OCI-LY1 (cell line): ENCODE measurements around the gene SF3B3.

ENCODE experiments used
- H2AFZ ChIP-seq: fragments of 200-600 bp; sonication (generic), shearing (Covaris generic); 2 replicates; pipeline ENCODE4 v1.6.0; 2014; ENCODE audit warnings: antibody characterized with exemption, mild to moderate bottlenecking, low read length
- H3F3A ChIP-seq: fragments of 200-600 bp; sonication (generic), shearing (Covaris generic); 2 replicates; pipeline ENCODE4 v1.6.0; 2014; ENCODE audit warnings: mild to moderate bottlenecking, antibody characterized with exemption, low read length, moderate library complexity; ENCODE audit not compliant: insufficient read depth
- H3K27ac ChIP-seq: fragments of 200-600 bp; sonication (generic); 2 replicates; pipeline ENCODE4 v1.5.1; 2014; ENCODE audit warnings: low read length, mixed run types, mild to moderate bottlenecking, low read depth; ENCODE audit not compliant: poor library complexity, severe bottlenecking
- H3K27me3 ChIP-seq: fragments of 200-600 bp; sonication (generic); 2 replicates; pipeline ENCODE4 v1.6.0; 2014; ENCODE audit warnings: antibody characterized with exemption, mild to moderate bottlenecking, low read length, moderate library complexity; ENCODE audit not compliant: insufficient read depth
- H3K36me3 ChIP-seq: fragments of 200-600 bp; sonication (generic); 2 replicates; pipeline ENCODE4 v1.6.1; 2014; ENCODE audit warnings: mild to moderate bottlenecking, antibody characterized with exemption, low read length, moderate library complexity, mixed read lengths; ENCODE audit not compliant: insufficient read depth
- H3K4me1 ChIP-seq: fragments of 200-600 bp; sonication (generic); 2 replicates; pipeline ENCODE4 v1.5.1; 2014; ENCODE audit warnings: mild to moderate bottlenecking, low read length, moderate library complexity; ENCODE audit not compliant: insufficient read depth, severe bottlenecking
- H3K4me2 ChIP-seq: fragments of 200-600 bp; sonication (generic), shearing (Covaris generic); 2 replicates; pipeline ENCODE4 v1.6.1; 2014; ENCODE audit warnings: low read length
- H3K4me3 ChIP-seq: fragments of 200-600 bp; sonication (generic); 2 replicates; pipeline ENCODE4 v1.5.1; 2014; ENCODE audit warnings: low read length, low read depth, mild to moderate bottlenecking, mixed read lengths; ENCODE audit not compliant: poor library complexity, severe bottlenecking
- H3K79me2 ChIP-seq: fragments of 200-600 bp; shearing (Covaris generic); 2 replicates; pipeline ENCODE4 v1.6.1; 2016; ENCODE audit warnings: mixed run types, low read length, mixed read lengths; ENCODE audit not compliant: insufficient read depth
- H3K9ac ChIP-seq: fragments of 200-600 bp; sonication (generic), shearing (Covaris generic); 2 replicates; pipeline ENCODE4 v1.6.1; 2014; ENCODE audit warnings: mild to moderate bottlenecking, low read length, mixed read lengths
- H3K9me2 ChIP-seq: fragments of 200-600 bp; sonication (generic), shearing (Covaris generic); 2 replicates; pipeline ENCODE4 v1.6.1; 2014; ENCODE audit warnings: low read depth, mild to moderate bottlenecking, low read length, mixed read lengths
- H3K9me3 ChIP-seq: fragments of 200-600 bp; shearing (Covaris generic); 2 replicates; pipeline ENCODE4 v1.6.1; 2014; ENCODE audit warnings: low read length, mixed read lengths
- H4K20me1 ChIP-seq: fragments of 200-600 bp; sonication (generic), shearing (Covaris generic); 2 replicates; pipeline ENCODE4 v1.6.0; 2016; ENCODE audit warnings: mild to moderate bottlenecking, low read length; ENCODE audit not compliant: insufficient read depth
- EZH2 ChIP-seq: fragments of 200-600 bp; sonication (generic), shearing (Covaris generic); IDR thresholded peaks from 2 replicates; pipeline ENCODE4 v1.8.0; 2017; ENCODE audit warnings: borderline replicate concordance, mixed run types, mild to moderate bottlenecking, antibody characterized with exemption, low read length, moderate library complexity, mixed read lengths
- TF ChIP-seq, protein P1 (sequence below): fragments of 200-600 bp; sonication (generic), shearing (Covaris generic); IDR thresholded peaks from 2 replicates; pipeline ENCODE4 v1.5.1; 2017; ENCODE audit warnings: mild to moderate bottlenecking, antibody characterized with exemption, low read length, moderate library complexity, mixed read lengths

The SF3B3 gene

DNA sequence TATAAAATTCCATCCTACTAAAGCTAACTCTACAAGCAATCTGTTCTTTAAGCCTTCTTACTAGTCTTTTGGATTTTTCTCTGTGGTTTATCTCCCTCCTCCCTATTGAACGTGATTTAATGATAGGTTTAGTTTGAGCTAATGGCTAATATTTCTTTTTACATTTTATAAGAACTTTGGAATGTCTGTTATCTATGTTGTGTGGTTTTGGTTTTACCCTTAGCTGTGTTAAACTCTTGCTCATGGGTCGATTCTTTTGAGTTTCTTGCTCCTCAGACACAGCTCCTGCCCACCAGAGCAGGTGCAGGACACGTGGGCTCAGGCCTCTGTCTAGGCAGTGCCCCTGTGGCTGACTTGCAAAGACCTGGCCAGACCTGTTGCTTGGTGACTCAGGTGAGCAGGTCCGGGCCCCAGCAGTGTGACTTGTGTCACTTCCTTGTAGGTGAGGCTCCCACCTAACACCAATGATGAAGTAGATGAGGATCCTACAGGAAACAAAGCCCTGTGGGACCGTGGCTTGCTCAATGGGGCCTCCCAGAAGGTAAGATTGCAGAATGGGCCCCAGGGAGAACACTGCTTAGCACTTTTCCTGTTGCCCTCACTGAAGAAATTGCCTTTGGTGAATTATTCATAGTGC, 45.1 kb downstream of the SF3B3 start:
- Histone ChIP-seq H4K20me1 (no peaks in the 10 kb centered on the region), H3K4me3 (no peak overlapping the region), H3K9me3 (no peaks in the 10 kb centered on the region), H3F3A (peaks cover 6% of the 10 kb centered on the region; the same call in 1 of the 2 replicates), H2AFZ (no peak overlapping the region), H3K79me2 (no peaks in the 10 kb centered on the region), H3K36me3 (peaks cover 100% of the 10 kb centered on the region), H3K9ac (no peak overlapping the region), H3K27ac (no peak overlapping the region), H3K4me1 (no peaks in the 10 kb centered on the region), H3K27me3 (no peaks in the 10 kb centered on the region), H3K4me2 (no peak overlapping the region), H3K9me2 (no peaks in the 10 kb centered on the region)
- TF ChIP-seq EZH2, result no peak
- TF ChIP-seq, protein P1, sequence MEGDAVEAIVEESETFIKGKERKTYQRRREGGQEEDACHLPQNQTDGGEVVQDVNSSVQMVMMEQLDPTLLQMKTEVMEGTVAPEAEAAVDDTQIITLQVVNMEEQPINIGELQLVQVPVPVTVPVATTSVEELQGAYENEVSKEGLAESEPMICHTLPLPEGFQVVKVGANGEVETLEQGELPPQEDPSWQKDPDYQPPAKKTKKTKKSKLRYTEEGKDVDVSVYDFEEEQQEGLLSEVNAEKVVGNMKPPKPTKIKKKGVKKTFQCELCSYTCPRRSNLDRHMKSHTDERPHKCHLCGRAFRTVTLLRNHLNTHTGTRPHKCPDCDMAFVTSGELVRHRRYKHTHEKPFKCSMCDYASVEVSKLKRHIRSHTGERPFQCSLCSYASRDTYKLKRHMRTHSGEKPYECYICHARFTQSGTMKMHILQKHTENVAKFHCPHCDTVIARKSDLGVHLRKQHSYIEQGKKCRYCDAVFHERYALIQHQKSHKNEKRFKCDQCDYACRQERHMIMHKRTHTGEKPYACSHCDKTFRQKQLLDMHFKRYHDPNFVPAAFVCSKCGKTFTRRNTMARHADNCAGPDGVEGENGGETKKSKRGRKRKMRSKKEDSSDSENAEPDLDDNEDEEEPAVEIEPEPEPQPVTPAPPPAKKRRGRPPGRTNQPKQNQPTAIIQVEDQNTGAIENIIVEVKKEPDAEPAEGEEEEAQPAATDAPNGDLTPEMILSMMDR, result no peak

DNA sequence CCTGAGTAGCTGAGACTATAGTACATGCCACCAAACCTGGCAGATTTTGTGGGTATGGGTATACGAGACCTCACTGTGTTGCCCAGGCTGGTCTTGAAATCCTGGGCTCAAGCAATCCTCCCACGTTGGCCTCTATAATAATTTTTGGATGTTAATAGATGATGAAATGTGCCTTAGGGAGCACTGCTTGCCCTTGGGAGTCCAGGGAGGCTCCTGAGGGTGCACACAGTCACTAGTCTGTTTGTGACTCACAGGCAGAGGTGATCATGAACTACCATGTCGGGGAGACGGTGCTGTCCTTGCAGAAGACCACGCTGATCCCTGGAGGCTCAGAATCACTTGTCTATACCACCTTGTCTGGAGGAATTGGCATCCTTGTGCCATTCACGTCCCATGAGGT, 46.1 kb downstream of the SF3B3 start:
- no peaks in the 10 kb centered on the region for H3K4me1 ChIP-seq
- H3K9ac ChIP-seq, result no peak overlapping the region
- H3K79me2 ChIP-seq, result no peaks in the 10 kb centered on the region
- H3K4me2 ChIP-seq, result no peak overlapping the region
- no peak overlapping the region for H2AFZ ChIP-seq
- no peak overlapping the region for H3K4me3 ChIP-seq
- peaks cover 15% of the 10 kb centered on the region; the same call in 1 of the 2 replicates for H3F3A ChIP-seq
- TF ChIP-seq, protein P1, result no peak
- no peak for TF ChIP-seq EZH2
- H4K20me1 ChIP-seq, result no peaks in the 10 kb centered on the region
- peaks cover 99% of the 10 kb centered on the region for H3K36me3 ChIP-seq
- no peaks in the 10 kb centered on the region for H3K27me3 ChIP-seq
- H3K27ac ChIP-seq, result no peak overlapping the region
- H3K9me3 ChIP-seq, result no peaks in the 10 kb centered on the region
- H3K9me2 ChIP-seq, result no peaks in the 10 kb centered on the region

DNA sequence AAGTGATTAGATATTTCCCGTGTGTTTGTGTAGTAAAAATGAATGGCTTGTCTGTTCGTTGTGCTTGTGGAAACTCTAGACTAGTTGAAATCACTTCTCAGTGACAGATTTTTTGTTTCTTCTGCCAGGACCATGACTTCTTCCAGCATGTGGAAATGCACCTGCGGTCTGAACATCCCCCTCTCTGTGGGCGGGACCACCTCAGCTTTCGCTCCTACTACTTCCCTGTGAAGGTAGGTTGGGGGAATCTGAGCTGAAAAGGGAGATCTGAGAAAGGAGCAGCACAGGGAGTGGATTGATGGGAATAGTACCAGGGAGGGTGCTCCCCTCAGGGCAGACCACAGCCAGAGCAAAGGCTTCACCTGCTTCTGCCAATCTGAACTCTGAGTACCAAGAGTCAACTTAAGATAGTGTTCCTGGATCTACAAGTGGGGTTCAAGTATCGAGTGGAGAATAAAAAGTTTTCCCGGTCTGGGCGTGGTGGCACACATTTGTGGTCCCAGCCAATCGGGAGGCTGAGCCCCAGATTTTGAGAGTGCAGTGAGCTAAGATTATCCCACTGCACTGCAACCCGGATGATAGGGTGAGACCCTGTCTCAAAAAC, 47.5 kb downstream of the SF3B3 start:
- no peaks in the 10 kb centered on the region for H3K9me3 ChIP-seq
- H4K20me1 ChIP-seq, result no peaks in the 10 kb centered on the region
- H3K79me2 ChIP-seq, result no peaks in the 10 kb centered on the region
- H3K27ac ChIP-seq, result no peak overlapping the region
- no peak overlapping the region for H3K4me3 ChIP-seq
- no peak overlapping the region for H2AFZ ChIP-seq
- no peak overlapping the region for H3K4me2 ChIP-seq
- H3K4me1 ChIP-seq, result no peaks in the 10 kb centered on the region
- H3K36me3 ChIP-seq, result peaks cover 95% of the 10 kb centered on the region
- H3K9ac ChIP-seq, result no peak overlapping the region
- peaks cover 20% of the 10 kb centered on the region; the same call in 1 of the 2 replicates for H3F3A ChIP-seq
- H3K27me3 ChIP-seq, result no peaks in the 10 kb centered on the region
- TF ChIP-seq EZH2, result no peak
- TF ChIP-seq, protein P1, result no peak
- H3K9me2 ChIP-seq, result no peaks in the 10 kb centered on the region
